IgD-negative memory B cell (primary cell): ENCODE measurements around the gene PTCD2. TPM values are rescaled to one million over a fixed set of nuclear protein-coding genes. Genes with fewer than 3 reads are reported as not detected.

Experiments used
- H3K27ac Mint-ChIP-seq, 3 donors: one replicate each; pipeline ENCODE4 v1.8.0; 2020 to 2022; ENCODE audit warnings: mild to moderate bottlenecking in 3 of 3, mixed read lengths in 3 of 3, moderate library complexity in 1 of 3
- H3K27me3 Mint-ChIP-seq: one replicate; pipeline ENCODE4 v1.8.0; 2021; ENCODE audit warnings: mixed read lengths
- H3K36me3 Mint-ChIP-seq: one replicate; pipeline ENCODE4 v1.8.0; 2020; ENCODE audit warnings: mild to moderate bottlenecking, mixed read lengths
- H3K4me1 Mint-ChIP-seq, 3 donors: one replicate each; pipeline ENCODE4 v1.8.0; 2020 to 2022; ENCODE audit warnings: mixed read lengths in 3 of 3, mild to moderate bottlenecking in 1 of 3
- H3K4me3 Mint-ChIP-seq, 4 donors: one replicate each; pipeline ENCODE4 v1.8.0; 2020 to 2022; ENCODE audit warnings: mild to moderate bottlenecking in 4 of 4, mixed read lengths in 4 of 4, moderate library complexity in 3 of 4
- H3K9me3 Mint-ChIP-seq, 3 donors: one replicate each; pipeline ENCODE4 v1.8.0; 2020 to 2021; ENCODE audit warnings: mixed read lengths in 3 of 3, mild to moderate bottlenecking in 1 of 3
- polyA plus RNA-seq: library from polyadenylated mRNA; unstranded; fragments of 300-500 nt; fragmentation: Illumina TruSeq; gene quantifications from one replicate; pipeline ENCODE4 v1.2.3, GENCODE V29; 2021

Gene PTCD2
- polyA plus RNA-seq, 1 donor from 2014 or later: 2.4 TPM

- peaks cover 4% of the 10 kb centered on the region for H3K36me3 Mint-ChIP-seq
- no peak overlapping the region for H3K27ac Mint-ChIP-seq
- H3K9me3 Mint-ChIP-seq: no peaks in the 10 kb centered on the region
- H3K4me1 Mint-ChIP-seq: peaks cover 0 to 15% (median 8%) of the 10 kb centered on the region in 3 donors
- no peak overlapping the region for H3K4me3 Mint-ChIP-seq
- H3K27me3 Mint-ChIP-seq: peaks cover 9% of the 10 kb centered on the region
Measured at GRCh38 chr5:72372923-72373322, 52.8 kb downstream of the PTCD2 start.

GRCh38 chr5:72374844-72375243 lies 54.7 kb downstream of the PTCD2 start:
- Mint-ChIP-seq H3K4me1 (peaks cover under 1 to 7% (median 2%) of the 10 kb centered on the region in 3 donors), H3K36me3 (peaks cover 4% of the 10 kb centered on the region), H3K9me3 (no peaks in the 10 kb centered on the region), H3K27ac (no peak overlapping the region), H3K4me3 (no peak overlapping the region), H3K27me3 (peaks cover 9% of the 10 kb centered on the region)

- peaks cover 9% of the 10 kb centered on the region for H3K27me3 Mint-ChIP-seq
- no peak overlapping the region for H3K4me3 Mint-ChIP-seq
- peaks cover 2% of the 10 kb centered on the region for H3K36me3 Mint-ChIP-seq
- no peak overlapping the region for H3K27ac Mint-ChIP-seq
- H3K9me3 Mint-ChIP-seq: no peaks in the 10 kb centered on the region
- peaks cover 2 to 11% (median 4%) of the 10 kb centered on the region in 3 donors for H3K4me1 Mint-ChIP-seq
Measured at GRCh38 chr5:72376381-72376780, 56.2 kb downstream of the PTCD2 start.

GRCh38 chr5:72377910-72378638 lies 57.9 kb downstream of the PTCD2 start:
- H3K27ac Mint-ChIP-seq: no peak overlapping the region
- H3K27me3 Mint-ChIP-seq: peaks cover 9% of the 10 kb centered on the region
- H3K4me3 Mint-ChIP-seq: no peak overlapping the region
- peaks cover 2 to 6% (median 4%) of the 10 kb centered on the region in 3 donors for H3K4me1 Mint-ChIP-seq
- peaks cover 2% of the 10 kb centered on the region for H3K36me3 Mint-ChIP-seq
- no peaks in the 10 kb centered on the region for H3K9me3 Mint-ChIP-seq

- no peaks in the 10 kb centered on the region for H3K9me3 Mint-ChIP-seq
- H3K36me3 Mint-ChIP-seq: peaks cover 2% of the 10 kb centered on the region
- peaks cover 9% of the 10 kb centered on the region for H3K27me3 Mint-ChIP-seq
- no peak overlapping the region for H3K27ac Mint-ChIP-seq
- H3K4me3 Mint-ChIP-seq: no peak overlapping the region
- H3K4me1 Mint-ChIP-seq: peaks cover 2 to 6% (median 4%) of the 10 kb centered on the region in 3 donors
Measured at GRCh38 chr5:72378639-72379289, 58.6 kb downstream of the PTCD2 start.

GRCh38 chr5:72379936-72380335 lies 59.8 kb downstream of the PTCD2 start:
- Mint-ChIP-seq H3K27ac (no peak overlapping the region), H3K27me3 (peaks cover 9% of the 10 kb centered on the region), H3K4me3 (no peak overlapping the region), H3K36me3 (peaks cover 2% of the 10 kb centered on the region), H3K4me1 (peaks cover 2 to 6% (median 4%) of the 10 kb centered on the region in 3 donors), H3K9me3 (no peaks in the 10 kb centered on the region)

- no peaks in the 10 kb centered on the region for H3K9me3 Mint-ChIP-seq
- H3K27me3 Mint-ChIP-seq: peaks cover 5% of the 10 kb centered on the region
- peaks cover 2% of the 10 kb centered on the region for H3K36me3 Mint-ChIP-seq
- no peak overlapping the region for H3K27ac Mint-ChIP-seq
- H3K4me1 Mint-ChIP-seq: peaks cover 2 to 6% (median 4%) of the 10 kb centered on the region in 3 donors
- no peak overlapping the region for H3K4me3 Mint-ChIP-seq
Measured at GRCh38 chr5:72380492-72381274, 60.5 kb downstream of the PTCD2 start.

- H3K4me1 Mint-ChIP-seq: peaks cover 5 to 10% (median 7%) of the 10 kb centered on the region in 3 donors
- H3K27ac Mint-ChIP-seq: no peak overlapping the region
- no peaks in the 10 kb centered on the region for H3K27me3 Mint-ChIP-seq
- peaks cover 2% of the 10 kb centered on the region for H3K36me3 Mint-ChIP-seq
- H3K9me3 Mint-ChIP-seq: no peaks in the 10 kb centered on the region
- no peak overlapping the region for H3K4me3 Mint-ChIP-seq
Measured at GRCh38 chr5:72383280-72383679, 63.1 kb downstream of the PTCD2 start.

- Mint-ChIP-seq H3K4me1 (peaks cover 5 to 10% (median 7%) of the 10 kb centered on the region in 3 donors), H3K9me3 (no peaks in the 10 kb centered on the region), H3K27me3 (no peaks in the 10 kb centered on the region), H3K27ac (no peak overlapping the region), H3K36me3 (peaks cover 2% of the 10 kb centered on the region), H3K4me3 (no peak overlapping the region)
Measured at GRCh38 chr5:72383726-72384125, 63.6 kb downstream of the PTCD2 start.

GRCh38 chr5:72386639-72387038 lies 66.5 kb downstream of the PTCD2 start:
- peaks cover 3 to 4% (median 3%) of the 10 kb centered on the region in 3 donors for H3K4me1 Mint-ChIP-seq
- H3K36me3 Mint-ChIP-seq: no peaks in the 10 kb centered on the region
- no peaks in the 10 kb centered on the region for H3K9me3 Mint-ChIP-seq
- no peak overlapping the region for H3K27ac Mint-ChIP-seq
- H3K4me3 Mint-ChIP-seq: no peak overlapping the region
- peaks cover 8% of the 10 kb centered on the region for H3K27me3 Mint-ChIP-seq

- Mint-ChIP-seq H3K36me3 (no peaks in the 10 kb centered on the region), H3K27ac (no peak overlapping the region), H3K4me3 (no peak overlapping the region), H3K4me1 (peaks cover 3 to 4% (median 3%) of the 10 kb centered on the region in 3 donors), H3K27me3 (peaks cover 11% of the 10 kb centered on the region), H3K9me3 (no peaks in the 10 kb centered on the region)
Measured at GRCh38 chr5:72387985-72388384, 67.8 kb downstream of the PTCD2 start.

- peaks cover 3 to 4% (median 3%) of the 10 kb centered on the region in 3 donors for H3K4me1 Mint-ChIP-seq
- no peaks in the 10 kb centered on the region for H3K9me3 Mint-ChIP-seq
- H3K4me3 Mint-ChIP-seq: no peak overlapping the region
- H3K27ac Mint-ChIP-seq: no peak overlapping the region
- H3K36me3 Mint-ChIP-seq: no peaks in the 10 kb centered on the region
- peaks cover 11% of the 10 kb centered on the region for H3K27me3 Mint-ChIP-seq
Measured at GRCh38 chr5:72388646-72389045, 68.5 kb downstream of the PTCD2 start.

GRCh38 chr5:72390836-72391235 lies 70.7 kb downstream of the PTCD2 start:
- H3K4me3 Mint-ChIP-seq: no peak overlapping the region
- H3K27me3 Mint-ChIP-seq: peaks cover 11% of the 10 kb centered on the region
- H3K4me1 Mint-ChIP-seq: peaks cover 3 to 4% (median 3%) of the 10 kb centered on the region in 3 donors
- H3K36me3 Mint-ChIP-seq: no peaks in the 10 kb centered on the region
- H3K27ac Mint-ChIP-seq: no peak overlapping the region
- H3K9me3 Mint-ChIP-seq: no peaks in the 10 kb centered on the region

- no peaks in the 10 kb centered on the region for H3K9me3 Mint-ChIP-seq
- H3K27ac Mint-ChIP-seq: no peak overlapping the region
- H3K36me3 Mint-ChIP-seq: no peaks in the 10 kb centered on the region
- peaks cover 11% of the 10 kb centered on the region for H3K27me3 Mint-ChIP-seq
- H3K4me3 Mint-ChIP-seq: no peak overlapping the region
- H3K4me1 Mint-ChIP-seq: no peaks in the 10 kb centered on the region
Measured at GRCh38 chr5:72392326-72392733, 72.2 kb downstream of the PTCD2 start.

- Mint-ChIP-seq H3K36me3 (no peaks in the 10 kb centered on the region), H3K27ac (no peak overlapping the region), H3K9me3 (no peaks in the 10 kb centered on the region), H3K27me3 (peaks cover 11% of the 10 kb centered on the region), H3K4me3 (no peak overlapping the region), H3K4me1 (no peaks in the 10 kb centered on the region)
Measured at GRCh38 chr5:72393052-72393451, 72.9 kb downstream of the PTCD2 start.
